GM19328 (cell line): ENCODE measurements around the gene SLC26A4.

Experiments
- ATAC-seq: cut with Tn5 transposase; IDR thresholded peaks from one replicate; pipeline ENCODE4 v1.9.1; 2021; ENCODE audit warnings: mild to moderate bottlenecking, moderate library complexity; ENCODE audit not compliant: unreplicated experiment

The SLC26A4 gene

DNA sequence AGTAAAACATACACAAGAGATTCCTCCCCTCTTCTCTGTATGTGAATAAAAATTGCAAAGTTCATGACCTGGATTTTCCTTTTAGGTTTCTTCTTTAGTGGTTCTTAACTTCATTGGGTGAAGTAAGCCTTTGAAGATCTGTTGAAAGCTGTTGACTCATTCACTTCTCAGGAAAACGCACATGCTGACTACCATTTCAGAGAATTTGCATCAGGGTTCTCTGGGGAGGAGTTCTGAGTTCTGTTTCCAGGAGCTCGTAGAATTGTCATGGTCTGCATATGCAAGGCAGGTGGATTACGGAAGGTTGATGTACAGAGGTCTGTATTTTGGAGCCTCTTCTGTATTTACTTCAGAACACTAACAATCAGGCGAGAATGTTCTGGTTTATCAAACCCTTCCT, 962 bp upstream of the SLC26A4 start:
- no peak for ATAC-seq

DNA sequence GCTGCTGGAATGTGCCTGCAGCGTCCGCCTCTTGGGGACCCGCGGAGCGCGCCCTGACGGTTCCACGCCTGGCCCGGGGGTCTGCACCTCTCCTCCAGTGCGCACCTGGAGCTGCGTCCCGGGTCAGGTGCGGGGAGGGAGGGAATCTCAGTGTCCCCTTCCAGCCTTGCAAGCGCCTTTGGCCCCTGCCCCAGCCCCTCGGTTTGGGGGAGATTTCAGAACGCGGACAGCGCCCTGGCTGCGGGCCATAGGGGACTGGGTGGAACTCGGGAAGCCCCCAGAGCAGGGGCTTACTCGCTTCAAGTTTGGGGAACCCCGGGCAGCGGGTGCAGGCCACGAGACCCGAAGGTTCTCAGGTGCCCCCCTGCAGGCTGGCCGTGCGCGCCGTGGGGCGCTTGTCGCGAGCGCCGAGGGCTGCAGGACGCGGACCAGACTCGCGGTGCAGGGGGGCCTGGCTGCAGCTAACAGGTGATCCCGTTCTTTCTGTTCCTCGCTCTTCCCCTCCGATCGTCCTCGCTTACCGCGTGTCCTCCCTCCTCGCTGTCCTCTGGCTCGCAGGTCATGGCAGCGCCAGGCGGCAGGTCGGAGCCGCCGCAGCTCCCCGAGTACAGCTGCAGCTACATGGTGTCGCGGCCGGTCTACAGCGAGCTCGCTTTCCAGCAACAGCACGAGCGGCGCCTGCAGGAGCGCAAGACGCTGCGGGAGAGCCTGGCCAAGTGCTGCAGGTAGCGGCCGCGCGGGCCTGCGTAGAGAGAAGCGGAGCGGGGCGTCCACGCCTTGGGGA, 645 bp downstream of the SLC26A4 start:
- ATAC-seq = peak; percentile 48

DNA sequence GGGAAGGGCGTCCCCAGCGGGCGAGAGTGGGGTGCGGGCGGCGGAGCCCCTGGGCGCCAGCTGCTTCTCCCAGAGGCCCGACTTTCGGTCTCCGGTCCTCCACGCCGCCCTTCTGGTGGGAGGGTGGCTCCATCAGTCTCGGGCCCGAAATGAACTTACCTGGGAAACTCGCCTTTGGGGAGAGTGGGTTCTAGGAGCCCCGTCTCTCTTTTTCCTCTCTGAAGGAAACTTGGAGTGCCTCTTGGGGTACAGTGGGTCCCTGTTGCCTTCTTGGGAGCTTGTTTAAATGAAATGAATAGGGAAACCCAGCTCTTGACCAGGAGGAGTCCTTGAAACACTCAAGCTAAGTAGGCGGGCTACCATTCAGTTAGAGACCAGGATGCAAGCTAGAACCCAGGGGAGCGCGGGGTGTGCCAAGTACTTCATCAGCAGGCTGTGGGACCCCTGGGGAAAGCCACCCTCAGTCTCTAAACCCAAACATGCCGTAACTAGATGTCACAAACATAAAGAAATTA, 1.3 kb downstream of the SLC26A4 start:
- ATAC-seq = no peak

DNA sequence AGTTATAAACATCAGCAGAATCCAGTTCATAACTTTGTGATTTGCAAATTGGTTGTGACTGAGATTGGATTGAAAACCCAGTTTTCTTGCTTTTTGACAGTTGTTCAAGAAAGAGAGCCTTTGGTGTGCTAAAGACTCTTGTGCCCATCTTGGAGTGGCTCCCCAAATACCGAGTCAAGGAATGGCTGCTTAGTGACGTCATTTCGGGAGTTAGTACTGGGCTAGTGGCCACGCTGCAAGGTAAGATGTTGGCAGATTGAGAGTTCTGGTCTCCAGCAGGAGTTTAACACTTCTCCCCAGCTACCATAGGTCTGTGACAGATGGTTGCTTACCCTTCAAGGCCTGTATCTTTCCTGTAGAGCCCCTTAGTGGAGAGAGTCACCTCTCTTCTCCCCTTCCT, 2.6 kb downstream of the SLC26A4 start:
- no peak for ATAC-seq

DNA sequence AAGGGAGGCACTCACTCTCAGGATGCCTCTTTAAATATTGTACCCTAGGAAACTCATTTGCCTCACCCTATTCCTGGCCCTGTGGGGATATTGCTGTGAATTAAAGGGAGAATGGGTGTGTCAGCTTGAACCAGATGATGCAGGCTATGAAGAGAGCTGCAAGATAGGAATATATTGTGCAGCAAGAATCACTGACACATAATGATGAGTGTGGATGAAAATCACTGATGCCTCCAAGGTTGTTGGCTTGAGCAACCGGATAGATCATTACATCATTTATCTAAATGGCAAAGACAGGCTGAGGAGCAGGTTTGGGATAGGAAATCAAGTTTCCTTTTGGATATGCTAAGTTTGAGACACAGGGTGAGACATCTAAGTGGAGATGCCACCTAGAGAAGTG, 6.2 kb downstream of the SLC26A4 start:
- no peak for ATAC-seq

DNA sequence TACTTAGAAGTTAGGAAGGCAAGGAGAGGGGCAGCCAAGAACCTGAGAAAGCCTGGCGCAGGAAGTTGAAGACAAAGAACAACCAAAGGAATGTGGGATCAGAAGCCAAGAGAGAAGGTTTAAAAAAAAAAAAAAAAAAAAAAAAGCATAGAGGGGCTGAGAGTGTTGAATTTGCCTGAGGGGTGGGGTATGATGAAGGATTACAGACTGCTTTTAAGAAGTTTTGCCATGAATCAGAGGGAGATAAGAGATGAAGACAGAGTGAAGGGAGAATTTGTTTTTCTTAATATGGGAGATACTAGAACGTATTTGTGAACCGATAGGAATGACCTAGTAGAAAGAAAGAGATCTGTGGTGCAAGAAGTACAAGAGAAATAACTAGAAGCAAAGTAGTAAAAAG, 6.7 kb downstream of the SLC26A4 start:
- no peak for ATAC-seq

DNA sequence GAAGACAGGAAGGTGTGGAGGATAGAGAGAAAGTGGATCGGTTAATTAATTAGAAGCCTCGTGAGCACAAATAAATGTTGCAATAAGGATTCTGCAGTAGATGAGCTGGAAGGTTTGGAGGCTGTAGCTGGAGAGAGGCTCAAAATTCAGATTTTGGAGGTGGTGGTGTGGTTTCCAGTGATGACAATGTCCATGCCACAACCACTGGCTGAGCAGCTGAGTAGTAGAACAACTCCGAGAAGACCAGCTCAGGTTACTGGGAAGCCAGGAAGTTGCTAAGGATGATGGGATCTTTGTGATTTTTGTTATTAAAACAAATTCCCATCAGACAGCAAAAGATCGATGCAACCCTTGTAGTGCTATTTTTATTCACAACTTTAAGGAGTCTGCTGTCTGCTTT, 7.7 kb downstream of the SLC26A4 start:
- ATAC-seq = no peak

DNA sequence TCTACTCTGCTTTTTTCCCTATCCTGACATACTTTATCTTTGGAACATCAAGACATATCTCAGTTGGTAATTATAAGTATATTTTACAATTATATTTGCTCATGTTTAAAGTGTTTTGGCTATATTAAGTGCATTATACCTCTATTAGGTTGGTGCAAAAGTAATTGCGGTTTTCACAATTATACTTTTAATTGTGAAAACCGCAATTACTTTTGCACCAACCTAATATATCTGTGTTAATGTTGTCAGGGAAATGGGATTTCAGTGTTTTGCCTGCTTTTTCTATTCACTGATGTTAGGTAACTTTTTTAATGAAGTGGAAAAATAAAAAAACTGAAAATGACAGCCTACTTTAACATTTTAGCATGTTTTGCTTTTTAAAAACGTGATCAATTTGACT, 11.6 kb downstream of the SLC26A4 start:
- no peak for ATAC-seq

DNA sequence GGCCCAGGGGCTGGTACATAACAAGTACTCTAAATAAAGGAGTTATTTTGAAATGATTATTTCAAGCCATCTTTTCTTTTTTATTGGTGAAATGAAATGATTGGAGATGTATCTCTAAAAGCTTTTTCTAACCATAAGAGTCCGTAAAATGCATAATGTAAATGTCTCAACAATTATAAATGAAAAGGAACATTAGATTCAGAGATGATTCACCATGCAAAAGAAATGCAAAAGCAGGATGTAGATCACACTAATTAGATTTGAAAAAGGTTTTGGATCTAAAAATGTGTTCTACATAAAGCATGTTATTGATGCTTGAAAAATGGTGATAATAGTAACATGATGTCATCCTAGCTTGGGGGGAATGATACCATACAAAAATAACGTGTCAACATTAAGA, 15.6 kb downstream of the SLC26A4 start:
- no peak for ATAC-seq

DNA sequence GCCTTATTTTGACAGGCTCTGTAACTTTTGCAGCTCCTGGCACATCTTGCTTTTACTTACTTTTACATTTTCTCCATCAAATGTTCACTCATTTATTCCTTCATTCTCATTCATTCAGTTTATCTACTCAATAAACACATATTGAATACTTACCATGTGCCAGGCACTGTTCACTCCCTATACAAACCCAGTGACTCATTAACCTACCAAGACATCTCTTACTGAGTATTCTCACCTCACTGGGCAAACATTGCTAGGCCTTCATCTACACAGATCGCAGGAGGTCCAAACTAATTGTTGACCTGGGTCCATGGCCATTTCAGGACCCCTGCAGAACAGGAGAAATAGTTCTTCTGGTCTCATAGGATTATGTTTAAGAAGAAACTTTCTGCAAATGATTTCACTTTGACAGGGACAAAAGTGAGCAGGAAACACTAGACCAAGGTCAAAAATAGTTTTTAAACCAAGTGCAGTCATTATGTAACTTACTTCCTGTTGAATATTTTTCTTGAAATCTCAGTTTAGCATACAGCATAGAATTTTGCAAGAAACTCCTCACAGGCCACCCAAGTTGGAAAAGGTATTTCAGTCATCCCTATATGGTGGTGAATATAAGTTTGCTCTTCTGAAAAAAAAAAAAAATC, 17.6 kb downstream of the SLC26A4 start:
- no peak for ATAC-seq

DNA sequence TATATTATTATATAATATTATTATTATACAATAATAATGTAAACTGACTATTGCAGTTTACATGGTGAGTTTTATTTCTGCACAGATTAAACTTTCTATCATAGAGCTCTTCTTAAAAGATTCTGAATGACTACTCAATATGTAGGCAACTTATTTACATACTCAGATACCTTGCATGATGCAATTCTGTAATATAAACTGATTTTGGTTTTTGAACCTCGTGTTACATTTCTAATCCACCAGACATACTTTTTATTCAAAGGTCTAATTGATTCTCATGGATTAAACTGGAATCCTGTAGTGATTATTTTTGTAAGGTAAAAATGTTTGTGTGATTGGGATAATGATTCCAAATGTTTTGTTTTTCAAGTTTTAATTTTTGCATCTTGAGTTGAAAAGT, 19.9 kb downstream of the SLC26A4 start:
- no peak for ATAC-seq

DNA sequence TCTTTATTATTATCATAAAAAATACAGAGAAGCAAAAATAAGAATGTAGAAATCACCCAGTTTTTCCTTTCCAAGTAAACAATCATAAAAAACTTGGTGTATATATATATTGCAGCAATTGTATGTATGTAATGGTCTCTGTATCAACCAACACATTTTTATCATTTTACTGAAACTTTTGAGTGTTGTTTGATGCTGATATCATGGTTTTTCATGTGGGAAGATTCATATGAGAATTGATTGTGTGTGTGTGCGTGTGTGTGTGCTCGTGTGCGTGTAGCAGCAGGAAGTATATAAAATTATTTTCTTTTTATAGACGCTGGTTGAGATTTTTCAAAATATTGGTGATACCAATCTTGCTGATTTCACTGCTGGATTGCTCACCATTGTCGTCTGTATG, 22.3 kb downstream of the SLC26A4 start:
- no peak for ATAC-seq

DNA sequence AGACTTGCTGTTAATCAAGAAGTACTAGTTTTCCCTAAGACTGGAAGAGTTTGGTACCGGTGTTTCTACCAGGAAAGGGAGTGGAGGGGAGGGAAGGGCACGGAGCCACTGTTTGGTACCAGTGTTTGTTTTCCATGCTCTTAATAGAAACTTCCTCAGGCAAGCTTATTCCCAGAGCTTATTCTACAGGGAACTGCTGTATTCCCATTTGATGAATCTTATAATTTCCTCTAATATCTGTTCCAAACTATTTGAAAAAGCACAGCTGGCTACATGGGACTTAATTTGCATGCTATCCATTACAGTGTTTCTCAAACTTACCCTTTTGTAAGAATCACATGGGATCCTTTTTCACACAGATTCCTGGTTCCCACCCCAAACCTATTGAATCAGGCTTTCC, 23.7 kb downstream of the SLC26A4 start:
- ATAC-seq = no peak

DNA sequence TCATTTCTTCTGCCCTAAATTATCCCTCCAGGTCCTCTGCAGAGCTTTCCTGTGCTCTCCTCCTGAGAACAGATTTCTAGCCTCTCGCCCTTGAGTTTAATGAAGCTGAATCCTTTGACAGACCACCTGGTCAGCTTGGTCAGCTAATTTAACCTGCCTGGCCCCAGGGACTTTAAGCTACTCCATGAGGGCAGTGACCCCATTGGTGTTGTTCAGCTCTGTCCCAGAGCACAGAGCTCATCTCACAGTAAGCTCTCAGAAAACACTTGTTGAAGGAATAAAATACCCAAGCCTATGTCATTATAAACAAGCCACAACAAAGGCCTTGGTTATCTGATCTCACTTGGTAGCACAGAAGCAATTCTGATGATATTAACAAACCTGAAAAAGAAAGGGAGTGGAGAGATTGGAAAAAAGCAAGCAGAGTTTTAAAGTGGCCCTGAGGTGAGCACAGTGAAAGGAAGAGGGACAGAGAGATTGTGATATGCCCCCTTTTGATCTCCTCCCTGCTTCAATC, 24.4 kb downstream of the SLC26A4 start:
- ATAC-seq = no peak

DNA sequence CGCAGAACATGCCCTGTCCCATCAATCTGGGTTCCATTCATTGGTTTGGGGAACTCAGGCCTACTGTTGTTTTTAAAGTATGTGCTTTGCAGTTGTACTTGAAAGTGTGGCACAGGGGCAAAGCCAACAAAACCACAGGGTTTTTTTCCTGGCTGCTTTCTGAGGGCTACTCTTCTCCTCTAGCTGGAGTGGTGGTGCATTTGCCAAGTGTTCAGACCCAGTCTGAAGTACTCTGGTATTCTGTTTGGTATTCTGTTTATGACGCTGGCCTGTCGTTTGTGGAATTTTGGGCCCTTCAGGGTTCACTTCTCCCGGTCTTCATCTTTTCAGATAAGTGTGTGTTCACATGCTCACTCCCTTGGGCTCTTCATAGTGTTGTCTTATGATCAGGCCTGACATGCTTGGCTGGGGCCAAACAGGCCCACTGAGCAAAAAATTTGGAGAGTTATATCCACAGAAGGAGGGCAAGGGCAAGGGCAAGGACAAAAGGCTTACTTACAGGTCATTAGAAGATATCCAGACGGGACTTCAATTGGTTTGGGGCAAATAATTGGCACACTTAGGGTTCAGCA, 26.3 kb downstream of the SLC26A4 start:
- no peak for ATAC-seq

DNA sequence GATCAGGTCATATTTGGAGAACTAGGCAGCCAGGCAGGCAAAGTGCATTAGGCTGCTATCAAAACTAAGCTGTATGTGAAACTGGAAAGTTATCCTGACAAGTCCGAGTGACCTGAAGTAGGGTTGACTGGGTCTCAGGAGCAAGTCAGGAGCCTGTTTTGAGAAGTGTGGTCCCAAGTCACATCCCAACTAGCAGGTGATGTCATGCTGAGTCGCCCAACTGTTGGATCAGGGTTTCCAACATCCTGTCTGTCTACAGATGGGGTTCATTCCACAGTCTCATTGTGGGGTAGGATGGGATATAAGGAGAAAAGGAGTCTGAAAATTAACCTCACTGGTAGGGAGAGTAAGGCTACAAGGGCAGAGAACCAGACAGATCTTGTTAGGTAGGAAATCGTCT, 27.0 kb downstream of the SLC26A4 start:
- ATAC-seq = no peak

DNA sequence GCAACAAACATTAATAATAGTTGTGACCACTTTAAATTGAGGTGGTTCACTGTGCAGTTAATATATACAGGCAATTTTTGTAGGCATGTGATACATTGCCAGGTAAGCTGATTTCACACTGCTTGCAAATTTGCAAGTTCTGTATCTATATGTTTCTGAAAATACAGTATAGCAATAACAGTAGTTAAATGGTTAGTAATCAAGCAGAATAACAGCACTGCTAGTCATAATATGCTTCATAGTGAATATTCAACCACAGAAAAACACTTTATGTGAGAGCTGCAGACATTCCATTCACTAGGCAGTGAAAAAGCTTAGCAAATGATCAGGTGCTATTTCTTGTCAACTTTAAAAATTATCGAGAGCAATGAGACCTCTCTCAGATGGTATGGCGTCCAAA, 28.9 kb downstream of the SLC26A4 start:
- no peak for ATAC-seq

DNA sequence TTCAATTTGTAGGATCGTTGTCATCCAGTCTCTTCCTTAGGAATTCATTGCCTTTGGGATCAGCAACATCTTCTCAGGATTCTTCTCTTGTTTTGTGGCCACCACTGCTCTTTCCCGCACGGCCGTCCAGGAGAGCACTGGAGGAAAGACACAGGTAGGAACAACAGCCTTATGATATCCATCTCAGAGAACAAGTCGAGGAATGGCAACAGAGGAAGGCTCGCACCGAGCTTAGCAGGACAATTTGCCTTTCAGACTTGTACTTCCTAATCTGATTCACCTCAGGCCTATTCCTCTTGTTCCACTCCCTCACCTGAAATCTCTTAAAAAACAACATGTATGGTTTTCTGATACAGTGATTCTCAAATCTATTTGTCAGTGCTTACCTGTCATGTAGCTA, 29.5 kb downstream of the SLC26A4 start:
- no peak for ATAC-seq

DNA sequence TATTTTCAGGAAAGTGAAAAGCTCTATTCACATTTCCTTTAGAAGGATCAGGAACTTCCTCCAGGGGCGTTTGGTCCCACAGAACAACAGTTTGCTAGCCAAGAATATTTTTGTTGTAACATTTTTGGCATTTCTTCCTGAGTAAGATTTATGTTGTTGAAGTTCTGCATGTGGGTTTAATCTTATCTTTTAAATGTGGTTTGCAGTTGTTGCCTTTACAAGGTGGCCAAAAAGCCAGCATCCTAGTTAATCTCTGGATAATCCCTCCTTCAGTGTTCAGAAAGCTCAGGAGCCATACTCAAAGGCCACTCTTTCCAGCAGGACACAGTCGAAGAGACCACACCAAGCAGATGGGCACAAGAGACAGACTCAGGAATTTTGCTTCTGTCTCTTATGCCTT, 30.0 kb downstream of the SLC26A4 start:
- no peak for ATAC-seq

DNA sequence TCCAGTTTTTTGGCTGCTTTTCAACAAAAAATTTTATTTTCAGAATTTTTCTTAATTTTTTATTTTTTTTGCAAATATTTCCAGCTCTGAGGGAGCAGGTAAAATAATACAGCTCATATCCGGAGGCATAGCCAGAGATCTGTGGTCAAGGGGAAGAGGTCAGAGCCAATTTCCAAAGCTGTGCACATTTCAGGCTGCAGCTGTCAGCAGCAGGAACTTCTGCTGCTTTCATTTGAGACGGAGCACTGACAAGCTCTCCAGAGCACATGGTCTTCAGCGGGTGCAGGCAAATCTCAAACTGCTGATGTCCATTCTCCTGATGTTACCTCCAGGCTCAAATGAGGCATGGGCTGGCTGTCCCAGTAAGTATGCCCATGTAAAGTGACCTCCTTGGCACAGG, 31.1 kb downstream of the SLC26A4 start:
- no peak for ATAC-seq

DNA sequence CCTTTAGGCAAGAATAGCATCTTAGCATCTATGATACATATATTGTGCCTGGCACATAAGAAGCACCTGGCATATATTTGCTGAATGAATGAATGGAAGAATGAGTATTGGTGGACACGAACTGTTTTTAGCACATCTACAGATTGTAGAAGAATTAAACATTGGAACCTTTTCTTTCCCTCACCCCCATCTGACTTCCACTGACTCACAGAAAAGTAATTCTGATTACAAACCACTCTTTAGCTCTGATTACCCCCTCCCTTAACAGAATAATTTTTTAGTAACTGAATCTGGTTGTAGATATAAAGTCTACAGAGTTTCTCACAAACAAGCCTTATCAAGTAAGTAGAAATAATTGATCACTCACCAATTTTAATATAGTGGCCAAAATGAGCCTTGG, 31.9 kb downstream of the SLC26A4 start:
- no peak for ATAC-seq

DNA sequence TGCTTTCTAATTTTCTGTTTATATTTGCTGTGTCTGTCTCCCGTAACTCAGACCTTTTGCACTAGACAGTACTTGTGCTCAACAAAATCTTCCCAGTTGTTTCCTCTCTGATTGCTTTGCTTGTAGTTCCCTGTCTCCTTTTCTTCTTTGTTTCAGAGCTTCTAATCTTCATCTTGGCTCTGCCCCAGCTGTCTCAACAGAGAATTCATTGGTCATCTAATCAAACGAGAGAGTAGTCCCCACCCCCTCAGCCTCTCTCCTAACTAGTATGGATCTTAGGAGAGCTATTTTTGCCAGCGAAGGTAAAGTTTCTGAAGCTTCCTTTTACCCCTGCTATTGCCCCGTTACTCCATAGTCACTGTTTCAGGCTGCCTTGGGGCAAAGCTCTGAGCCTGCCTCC, 32.8 kb downstream of the SLC26A4 start:
- no peak for ATAC-seq
